Activated CD8-positive, alpha-beta memory T cell treated with anti-CD3 and anti-CD28 coated beads, Interleukin-2, amount 50 U/mL, for 24 hours (primary cell): ENCODE results near the gene MRAP2.
"Not testable (repeated sequence)": the region's sequence is repeated elsewhere in the genome, so short reads cannot be mapped to it uniquely, and the experiment has no call there.

Experiments
- DNase-seq: peaks from one replicate; pipeline ENCODE4 v3.0.0-alpha.2; 2020; ENCODE audit errors: extremely low read depth

MRAP2 gene

GRCh38 chr6:84074988-84075781 lies 41.6 kb downstream of the MRAP2 start:
- no peak for DNase-seq

- no peak for DNase-seq
Observed at GRCh38 chr6:84077645-84078044, 44.1 kb downstream of the MRAP2 start.

GRCh38 chr6:84078335-84078734 lies 44.8 kb downstream of the MRAP2 start:
- DNase-seq = no peak

GRCh38 chr6:84081222-84081621 lies 47.6 kb downstream of the MRAP2 start:
- no peak for DNase-seq

GRCh38 chr6:84082689-84083265 lies 49.2 kb downstream of the MRAP2 start:
- no peak for DNase-seq

GRCh38 chr6:84084705-84085104 lies 51.1 kb downstream of the MRAP2 start:
- not testable (repeated sequence) for DNase-seq

- DNase-seq = no peak
Observed at GRCh38 chr6:84086056-84086455, 52.5 kb downstream of the MRAP2 start.

GRCh38 chr6:84086545-84087429 lies 53.2 kb downstream of the MRAP2 start:
- DNase-seq = no peak

- no peak for DNase-seq
Observed at GRCh38 chr6:84089081-84089480, 55.5 kb downstream of the MRAP2 start.

GRCh38 chr6:84089552-84089951 lies 56.0 kb downstream of the MRAP2 start:
- DNase-seq = no peak

- DNase-seq = no peak
Observed at GRCh38 chr6:84093441-84094435, 60.2 kb downstream of the MRAP2 start.

GRCh38 chr6:84095156-84095555 lies 61.6 kb downstream of the MRAP2 start:
- no peak for DNase-seq

- DNase-seq = no peak
Observed at GRCh38 chr6:84103029-84103428, 69.5 kb downstream of the MRAP2 start.

GRCh38 chr6:84105215-84105924 lies 71.8 kb downstream of the MRAP2 start:
- not testable (repeated sequence) for DNase-seq

GRCh38 chr6:84107495-84107894 lies 73.9 kb downstream of the MRAP2 start:
- no peak for DNase-seq

GRCh38 chr6:84111351-84111750 lies 77.8 kb downstream of the MRAP2 start:
- DNase-seq = not testable (repeated sequence)

- not testable (repeated sequence) for DNase-seq
Observed at GRCh38 chr6:84114933-84115594, 81.5 kb downstream of the MRAP2 start.

GRCh38 chr6:84118191-84118590 lies 84.6 kb downstream of the MRAP2 start:
- DNase-seq = no peak

- DNase-seq = no peak
Observed at GRCh38 chr6:84119277-84119676, 85.7 kb downstream of the MRAP2 start.

- DNase-seq = no peak
Observed at GRCh38 chr6:84123186-84123585, 89.6 kb downstream of the MRAP2 start.
